Ascending aorta (tissue), 2 donors: ENCODE results near the gene ZFR2. TPM values are rescaled to one million over a fixed set of nuclear protein-coding genes. Genes with fewer than 3 reads are reported as not detected.
"Not testable (repeated sequence)": the region's sequence is repeated elsewhere in the genome, so short reads cannot be mapped to it uniquely, and the experiment has no call there.

Experiments used
- DNase-seq, 2 donors: peaks; one replicate each; pipeline ENCODE4 v3.0.0-alpha.2; 2019; ENCODE audit warnings: low spot score in 2 of 2
- H3K27ac ChIP-seq, 2 donors: fragments of 200-600 bp; sonication (generic); one replicate each; pipeline ENCODE4 v1.5.1; 2016 to 2017; ENCODE audit warnings: mild to moderate bottlenecking in 1 of 2
- H3K27me3 ChIP-seq: fragments of 200-600 bp; sonication (generic); one replicate; pipeline ENCODE4 v1.5.1; 2017
- H3K36me3 ChIP-seq, 2 donors: fragments of 200-600 bp; sonication (generic); one replicate each; pipeline ENCODE4 v1.5.1; 2016
- H3K4me1 ChIP-seq, 2 donors: fragments of 200-600 bp; sonication (generic); one replicate each; pipeline ENCODE4 v1.5.1; 2016 to 2017; ENCODE audit warnings: mild to moderate bottlenecking in 1 of 2
- H3K4me3 ChIP-seq, 2 donors: fragments of 200-600 bp; sonication (generic); one replicate each; pipeline ENCODE4 v1.5.1; 2016 to 2017; ENCODE audit warnings: mild to moderate bottlenecking in 1 of 2
- H3K9me3 ChIP-seq, 2 donors: fragments of 200-600 bp; sonication (generic); one replicate each; pipeline ENCODE4 v1.5.1; 2016
- CTCF ChIP-seq, 3 experiments: fragments of 200-600 bp in 2 of 3; fragments of 450-650 bp in 1 of 3; sonication (generic) in 2 of 3; IDR thresholded peaks; one replicate each; pipeline ENCODE4 v1.5.1; 2016 to 2019; ENCODE audit warnings: antibody characterized with exemption in 3 of 3, mild to moderate bottlenecking in 1 of 3, moderate library complexity in 1 of 3
- intact Hi-C: fragments of 100-400 bp; cut with DNase I; formaldehyde crosslinking; loops from one replicate; pipeline ENCODE4 v1.15.1; 2023
- total RNA-seq: library from RNA; depleted of rRNA; stranded (reverse); fragments of >200 nt; gene quantifications from one replicate; pipeline ENCODE4 v1.1.0, GENCODE V29; 2016

The ZFR2 gene
- total RNA-seq, 1 donor from 2014 or later, result not detected

- intact Hi-C loops, result no loop called here
- no peaks in the 10 kb centered on the region for H3K36me3 ChIP-seq
- H3K27ac ChIP-seq, result no peak overlapping the region
- H3K27me3 ChIP-seq, result no peaks in the 10 kb centered on the region
- no peak for DNase-seq
- TF ChIP-seq CTCF (IDR thresholded peaks at IDR 0.05), result no peak
- H3K4me3 ChIP-seq, result no peak overlapping the region
- H3K4me1 ChIP-seq, result no peaks in the 10 kb centered on the region
- H3K9me3 ChIP-seq, result no peaks in the 10 kb centered on the region
Measured at GRCh38 chr19:3816566-3817218, 52.1 kb downstream of the ZFR2 start.

GRCh38 chr19:3816148-3816547, 52.7 kb downstream of the ZFR2 start:
- intact Hi-C loops, DNase-seq, H3K36me3 ChIP-seq, H3K27ac ChIP-seq, H3K27me3 ChIP-seq, H3K9me3 ChIP-seq, H3K4me1 ChIP-seq, H3K4me3 ChIP-seq: not testable (repeated sequence)

- Histone ChIP-seq H3K4me1 (no peaks in the 10 kb centered on the region), H3K9me3 (no peaks in the 10 kb centered on the region), H3K27me3 (peaks cover 3% of the 10 kb centered on the region), H3K4me3 (no peak overlapping the region), H3K27ac (no peak overlapping the region), H3K36me3 (no peaks in the 10 kb centered on the region)
- no peak for DNase-seq
- intact Hi-C loops, result no loop called here
- TF ChIP-seq CTCF (IDR thresholded peaks at IDR 0.05), result no peak
Measured at GRCh38 chr19:3814648-3815047, 54.2 kb downstream of the ZFR2 start.

- intact Hi-C loops, result no loop called here
- no peaks in the 10 kb centered on the region for H3K9me3 ChIP-seq
- TF ChIP-seq CTCF (IDR thresholded peaks at IDR 0.05), result no peak
Measured at GRCh38 chr19:3813473-3814392, 55.1 kb downstream of the ZFR2 start.

GRCh38 chr19:3810708-3811355, 58.0 kb downstream of the ZFR2 start:
- no peak for DNase-seq
- Histone ChIP-seq H3K27ac (no peak overlapping the region), H3K27me3 (peaks cover 3% of the 10 kb centered on the region), H3K4me1 (no peaks in the 10 kb centered on the region), H3K9me3 (no peaks in the 10 kb centered on the region), H3K36me3 (no peaks in the 10 kb centered on the region), H3K4me3 (no peak overlapping the region)
- intact Hi-C loops, result no loop called here
- TF ChIP-seq CTCF (IDR thresholded peaks at IDR 0.05), result no peak

More at GRCh38 chr19:3813473-3814392, 55.1 kb downstream of the ZFR2 start:
- H3K27me3 ChIP-seq, result peaks cover 3% of the 10 kb centered on the region
- H3K4me3 ChIP-seq, result no peak overlapping the region
- no peak for DNase-seq
- no peaks in the 10 kb centered on the region for H3K4me1 ChIP-seq
- H3K36me3 ChIP-seq, result no peaks in the 10 kb centered on the region
- no peak overlapping the region for H3K27ac ChIP-seq
